ENCODE data around the gene MYO5B.

DNA sequence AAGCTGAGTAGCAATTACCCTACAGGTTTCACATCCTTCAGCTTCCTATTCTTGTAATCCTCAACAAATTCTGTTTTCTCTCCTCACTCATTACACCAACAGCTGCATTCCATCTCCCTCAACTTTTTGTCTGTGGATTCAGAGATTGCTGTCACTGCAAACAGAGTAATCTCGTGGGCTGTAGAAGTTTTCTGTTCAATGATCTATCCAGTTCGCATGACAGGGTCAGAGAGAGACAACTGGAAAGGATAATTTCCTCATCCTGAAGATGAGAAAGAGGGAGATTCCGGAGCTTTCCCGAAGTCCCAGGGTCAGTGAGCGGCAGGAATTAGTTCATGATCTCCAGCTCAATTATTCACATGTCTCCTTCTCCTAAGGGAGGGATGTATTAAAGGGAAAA lies 75.7 kb downstream of the MYO5B start:
- TF ChIP-seq, protein P1, sequence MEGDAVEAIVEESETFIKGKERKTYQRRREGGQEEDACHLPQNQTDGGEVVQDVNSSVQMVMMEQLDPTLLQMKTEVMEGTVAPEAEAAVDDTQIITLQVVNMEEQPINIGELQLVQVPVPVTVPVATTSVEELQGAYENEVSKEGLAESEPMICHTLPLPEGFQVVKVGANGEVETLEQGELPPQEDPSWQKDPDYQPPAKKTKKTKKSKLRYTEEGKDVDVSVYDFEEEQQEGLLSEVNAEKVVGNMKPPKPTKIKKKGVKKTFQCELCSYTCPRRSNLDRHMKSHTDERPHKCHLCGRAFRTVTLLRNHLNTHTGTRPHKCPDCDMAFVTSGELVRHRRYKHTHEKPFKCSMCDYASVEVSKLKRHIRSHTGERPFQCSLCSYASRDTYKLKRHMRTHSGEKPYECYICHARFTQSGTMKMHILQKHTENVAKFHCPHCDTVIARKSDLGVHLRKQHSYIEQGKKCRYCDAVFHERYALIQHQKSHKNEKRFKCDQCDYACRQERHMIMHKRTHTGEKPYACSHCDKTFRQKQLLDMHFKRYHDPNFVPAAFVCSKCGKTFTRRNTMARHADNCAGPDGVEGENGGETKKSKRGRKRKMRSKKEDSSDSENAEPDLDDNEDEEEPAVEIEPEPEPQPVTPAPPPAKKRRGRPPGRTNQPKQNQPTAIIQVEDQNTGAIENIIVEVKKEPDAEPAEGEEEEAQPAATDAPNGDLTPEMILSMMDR (IDR thresholded peaks at IDR 0.05), result no peak
- TF ChIP-seq EZH2 (IDR thresholded peaks at IDR 0.05; ENCODE audit: borderline replicate concordance, insufficient read depth, low read depth, low read length, poor library complexity, severe bottlenecking), result no peak

Measured in B cell (primary cell).